Activated CD4-positive, alpha-beta T cell treated with anti-CD3 and anti-CD28 coated beads for 36 hours (primary cell): ENCODE results near the gene ARMH3. TPM values are rescaled to one million over a fixed set of nuclear protein-coding genes. Genes with fewer than 3 reads are reported as not detected.
A peak's percentile ranks its signal among the peaks of the same experiment; 100 is the strongest.

Source experiments
- ATAC-seq: fragments of 200-7000 bp; cut with Tn5 transposase; one replicate; pipeline ENCODE4 v1.10.0; 2021; ENCODE audit warnings: mild to moderate bottlenecking, moderate library complexity
- CTCF ChIA-PET: fragments of 350-600 bp; sonication (Branson Sonifier 250); formaldehyde crosslinking; loops from one replicate; lab custom pipeline; 2021; ENCODE audit warnings: antibody characterized with exemption; lab: Charles Lee
- POLR2A ChIA-PET: fragments of 350-600 bp; sonication (Branson Sonifier 250); formaldehyde crosslinking; loops from one replicate; lab custom pipeline; 2021; ENCODE audit warnings: antibody characterized with exemption, inconsistent platforms; lab: Charles Lee
- DNase-seq: peaks from one replicate; pipeline ENCODE4 v3.0.0-alpha.2; 2020
- H3K27ac Mint-ChIP-seq: one replicate; pipeline ENCODE4 v1.8.0; 2021; ENCODE audit warnings: mixed read lengths
- H3K27me3 Mint-ChIP-seq: one replicate; pipeline ENCODE4 v1.8.0; 2021; ENCODE audit warnings: mixed read lengths
- H3K36me3 Mint-ChIP-seq: one replicate; pipeline ENCODE4 v1.8.0; 2021; ENCODE audit warnings: low read depth, mixed read lengths
- H3K4me1 Mint-ChIP-seq: one replicate; pipeline ENCODE4 v1.8.0; 2021; ENCODE audit warnings: mixed read lengths
- H3K4me3 Mint-ChIP-seq: one replicate; pipeline ENCODE4 v1.8.0; 2021; ENCODE audit warnings: mild to moderate bottlenecking, moderate library complexity, mixed read lengths
- H3K9me3 Mint-ChIP-seq: one replicate; pipeline ENCODE4 v1.8.0; 2021; ENCODE audit warnings: low read depth, mixed read lengths
- intact Hi-C, 2 experiments: fragments of 100-400 bp; cut with DNase I in 1 of 2; cut with micrococcal nuclease in 1 of 2; formaldehyde crosslinking; loops; one replicate each; pipeline versions ENCODE4 v1.14.2 to v1.15.1; 2022 to 2024; cut with DNase I, micrococcal nuclease
- total RNA-seq, 2 experiments: library from RNA; stranded (reverse); gene quantifications; one replicate each; pipeline ENCODE4 v1.2.3, GENCODE V29; 2021

The ARMH3 gene
- total RNA-seq, 2 experiments from 2014 or later, result 16.0 to 21.0 TPM

GRCh38 chr10:101851411-101852116 is 204.4 kb downstream of the ARMH3 start:
- ChIA-PET CTCF (interaction anchor here (0.6 to 3.8 kb wide), 4 partner anchors 10 to 507 kb away, joined by 3 to 18 read pairs (median 4); no protein-coding TSS in a partner anchor), POLR2A (no interaction called here)
- intact Hi-C loops, result no loop called here
- no peaks in the 10 kb centered on the region for H3K27me3 Mint-ChIP-seq
- peaks cover 12% of the 10 kb centered on the region for H3K36me3 Mint-ChIP-seq
- H3K9me3 Mint-ChIP-seq, result no peaks in the 10 kb centered on the region
- no peak overlapping the region for H3K4me3 Mint-ChIP-seq
- no peaks in the 10 kb centered on the region for H3K4me1 Mint-ChIP-seq
- ATAC-seq, result no peak
- DNase-seq, result no peak
- no peak overlapping the region for H3K27ac Mint-ChIP-seq

GRCh38 chr10:101850749-101851148 is 205.2 kb downstream of the ARMH3 start:
- POLR2A ChIA-PET, result no interaction called here
- no peaks in the 10 kb centered on the region for H3K9me3 Mint-ChIP-seq
- CTCF ChIA-PET, result interaction anchor here (0.6 to 3.8 kb wide), 4 partner anchors 9 to 248 kb away, joined by 3 to 18 read pairs (median 4); no protein-coding TSS in a partner anchor

DNA sequence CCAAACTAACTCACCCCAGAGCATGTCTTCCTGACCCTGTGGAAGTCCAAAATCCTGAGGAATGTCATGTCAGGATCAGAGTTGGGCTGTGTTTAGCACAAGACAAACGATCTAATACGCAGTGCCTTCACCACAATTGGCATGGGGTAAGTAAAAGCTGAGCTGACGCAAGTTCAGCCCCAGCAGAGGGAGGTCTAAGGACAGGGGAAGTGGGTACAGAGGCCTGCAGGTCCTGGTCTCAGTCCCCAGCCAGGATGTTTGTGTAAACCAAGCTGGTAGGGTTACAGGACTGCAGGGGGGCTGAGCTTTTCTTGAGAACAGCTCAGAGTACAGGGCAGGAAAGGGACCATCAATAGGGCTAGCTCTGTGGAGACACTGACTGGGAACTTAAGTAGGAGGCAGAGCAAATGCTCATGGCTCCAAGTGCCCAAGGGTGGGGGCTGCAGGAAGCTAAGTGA is 207.1 kb downstream of the ARMH3 start:
- Mint-ChIP-seq H3K27me3 (no peaks in the 10 kb centered on the region), H3K4me3 (no peak overlapping the region), H3K27ac (no peak overlapping the region), H3K9me3 (no peaks in the 10 kb centered on the region), H3K36me3 (peaks cover 15% of the 10 kb centered on the region), H3K4me1 (peaks cover 6% of the 10 kb centered on the region)
- ATAC-seq, result no peak
- intact Hi-C loops, result no loop called here
- ChIA-PET POLR2A (interaction anchor here (1.2 kb wide), 1 partner anchor 8 kb away, joined by 3 read pairs; no protein-coding TSS in a partner anchor), CTCF (interaction anchor here (0.6 to 1.8 kb wide), 4 partner anchors 9 to 161 kb away, joined by 3 to 4 read pairs (median 3); no protein-coding TSS in a partner anchor)
- DNase-seq, result no peak

More at GRCh38 chr10:101850749-101851148, 205.2 kb downstream of the ARMH3 start:
- Mint-ChIP-seq H3K4me1 (no peaks in the 10 kb centered on the region), H3K4me3 (no peak overlapping the region), H3K36me3 (peaks cover 15% of the 10 kb centered on the region), H3K27ac (no peak overlapping the region), H3K27me3 (no peaks in the 10 kb centered on the region)
- intact Hi-C loops, result no loop called here
- ATAC-seq, result no peak
- DNase-seq, result no peak

GRCh38 chr10:101848408-101848807 is 207.6 kb downstream of the ARMH3 start:
- H3K27me3 Mint-ChIP-seq, result no peaks in the 10 kb centered on the region
- H3K36me3 Mint-ChIP-seq, result peaks cover 15% of the 10 kb centered on the region
- intact Hi-C loops, result no loop called here
- DNase-seq (no peak), ATAC-seq (no peak)
- POLR2A ChIA-PET, result interaction anchor here (0.6 kb wide), 1 partner anchor 508 kb away, joined by 9 read pairs; no protein-coding TSS in a partner anchor
- no peaks in the 10 kb centered on the region for H3K9me3 Mint-ChIP-seq
- CTCF ChIA-PET, result interaction anchor here (1.0 to 1.8 kb wide), 2 partner anchors 10 to 161 kb away, joined by 3 to 4 read pairs; no protein-coding TSS in a partner anchor
- no peak overlapping the region for H3K27ac Mint-ChIP-seq
- H3K4me1 Mint-ChIP-seq, result peaks cover 6% of the 10 kb centered on the region
- H3K4me3 Mint-ChIP-seq, result no peak overlapping the region

DNA sequence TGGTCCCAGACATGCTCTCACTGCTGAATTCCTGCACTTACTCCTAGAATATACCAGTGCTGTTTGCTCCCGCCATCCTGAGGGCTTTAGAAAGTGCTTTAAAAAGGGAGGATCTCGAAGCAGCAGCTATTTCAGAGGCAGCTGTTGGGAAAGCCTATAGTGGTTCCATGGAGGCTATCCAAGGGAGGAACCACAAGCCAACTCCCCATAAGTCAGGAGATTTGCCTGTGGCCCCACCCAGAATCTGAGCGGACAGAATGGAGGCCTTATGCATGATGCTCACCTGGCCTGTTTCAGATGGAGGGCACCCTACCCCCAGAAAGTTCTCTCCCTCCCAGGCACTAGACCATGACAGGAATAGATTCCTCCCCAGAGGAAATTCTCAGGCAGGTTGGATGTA is 210.1 kb downstream of the ARMH3 start:
- no peak overlapping the region for H3K27ac Mint-ChIP-seq
- CTCF ChIA-PET, result interaction anchor here (0.5 to 1.5 kb wide), 5 partner anchors 53 to 227 kb away, joined by 3 to 5 read pairs (median 4); no protein-coding TSS in a partner anchor
- intact Hi-C loops, result no loop called here
- no peak overlapping the region for H3K4me3 Mint-ChIP-seq
- no peaks in the 10 kb centered on the region for H3K9me3 Mint-ChIP-seq
- peaks cover 9% of the 10 kb centered on the region for H3K27me3 Mint-ChIP-seq
- DNase-seq (no peak), ATAC-seq (no peak)
- peaks cover 13% of the 10 kb centered on the region for H3K36me3 Mint-ChIP-seq
- POLR2A ChIA-PET, result no interaction called here
- H3K4me1 Mint-ChIP-seq, result peaks cover 28% of the 10 kb centered on the region

DNA sequence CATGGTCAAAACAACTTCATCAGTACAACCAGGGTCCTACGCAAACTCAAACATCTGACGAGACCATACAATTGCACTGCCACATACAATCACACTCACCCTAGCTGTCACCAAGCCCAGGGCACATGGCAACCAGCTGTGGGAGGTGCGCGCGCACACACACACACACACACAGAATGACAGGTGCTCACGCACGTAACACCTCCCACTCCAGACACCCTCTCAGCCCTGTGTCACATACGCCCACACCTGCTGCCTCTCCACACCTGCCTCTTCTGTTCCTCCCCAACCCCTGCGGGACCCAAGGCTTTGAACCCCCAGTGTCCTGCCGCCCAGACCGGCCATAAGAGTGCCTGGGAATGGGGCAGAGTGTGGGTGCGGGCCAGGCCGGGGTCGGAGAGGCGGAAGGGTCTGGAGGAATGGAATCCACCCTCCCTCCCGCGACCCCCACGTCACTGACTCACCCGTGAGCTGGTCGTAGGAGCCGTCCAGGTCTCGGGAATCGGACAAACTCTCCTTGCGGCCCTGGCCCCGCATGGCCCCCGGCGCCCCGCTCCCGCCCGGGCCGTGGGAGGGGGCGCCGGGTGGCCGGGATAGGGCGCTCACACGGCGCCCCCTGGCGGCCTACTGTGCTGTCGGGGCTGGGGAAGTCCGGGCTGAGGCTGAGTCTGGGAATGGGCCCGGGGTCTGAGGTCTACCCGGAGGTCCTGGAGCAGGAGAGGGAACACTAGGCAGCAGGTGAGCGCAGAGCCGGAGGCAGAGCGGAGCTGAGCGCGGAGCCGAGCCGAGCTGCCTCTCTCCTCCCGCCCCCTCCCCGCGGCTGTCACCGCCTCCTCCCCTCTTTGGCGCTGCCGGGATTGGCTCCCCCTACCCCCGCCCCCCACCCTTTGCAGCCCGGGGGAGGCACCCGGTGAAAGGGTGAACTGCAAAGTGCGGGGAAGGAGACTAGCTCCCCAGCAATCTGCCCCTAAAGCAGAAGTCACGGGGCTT is 212.6 kb downstream of the ARMH3 start, which contains the start of gene KCNIP2:
Gene KCNIP2, minus strand, starts transcription at position 769 of the 990 bp plus-strand sequence. Its CDS starts 232 bp downstream, at position 537.
- peaks cover 9% of the 10 kb centered on the region for H3K27me3 Mint-ChIP-seq
- DNase-seq, result peak; percentile 80
- peaks cover 43% of the 10 kb centered on the region for H3K4me1 Mint-ChIP-seq
- H3K36me3 Mint-ChIP-seq, result peaks cover 11% of the 10 kb centered on the region
- intact Hi-C loops, result no loop called here
- CTCF ChIA-PET, result interaction anchor here (0.6 to 9.8 kb wide), 6 partner anchors 8 to 871 kb away, joined by 3 to 145 read pairs (median 12); partner anchors contain the start of genes ARL3 and SFXN2
- no peak within 1 kb of the TSS for H3K27ac Mint-ChIP-seq
- POLR2A ChIA-PET, result interaction anchor here (0.6 kb wide), 1 partner anchor 12 kb away, joined by 15 read pairs; no protein-coding TSS in a partner anchor
- ATAC-seq, result peak; percentile 46
- peak within 1 kb of the TSS; percentile 63 for H3K4me3 Mint-ChIP-seq
- no peaks in the 10 kb centered on the region for H3K9me3 Mint-ChIP-seq

GRCh38 chr10:101841826-101842225 is 214.1 kb downstream of the ARMH3 start:
- DNase-seq (no peak), ATAC-seq (no peak)
- intact Hi-C loops, result loop anchor here in 1 of 2 experiments (2.0 kb wide), 1 partner anchor 223 kb away; the partner anchor contains the start of gene HPS6
- Mint-ChIP-seq H3K36me3 (peaks cover 4% of the 10 kb centered on the region), H3K4me3 (no peak overlapping the region), H3K4me1 (peaks cover 43% of the 10 kb centered on the region), H3K9me3 (no peaks in the 10 kb centered on the region), H3K27me3 (peaks cover 9% of the 10 kb centered on the region), H3K27ac (no peak overlapping the region)
- CTCF ChIA-PET, result interaction anchor here (0.6 to 9.8 kb wide), 40 partner anchors 9 to 1920 kb away, joined by 3 to 145 read pairs (median 6); partner anchors contain the start of genes NPM3 and OGA
- POLR2A ChIA-PET, result interaction anchor here (0.6 to 3.6 kb wide), 3 partner anchors 23 to 193 kb away, joined by 10 to 13 read pairs (median 10); partner anchors contain the start of gene OGA

- no peaks in the 10 kb centered on the region for H3K9me3 Mint-ChIP-seq
- no peak overlapping the region for H3K27ac Mint-ChIP-seq
These were observed 215.1 kb downstream of the ARMH3 start for GRCh38 chr10:101840741-101841453.

DNA sequence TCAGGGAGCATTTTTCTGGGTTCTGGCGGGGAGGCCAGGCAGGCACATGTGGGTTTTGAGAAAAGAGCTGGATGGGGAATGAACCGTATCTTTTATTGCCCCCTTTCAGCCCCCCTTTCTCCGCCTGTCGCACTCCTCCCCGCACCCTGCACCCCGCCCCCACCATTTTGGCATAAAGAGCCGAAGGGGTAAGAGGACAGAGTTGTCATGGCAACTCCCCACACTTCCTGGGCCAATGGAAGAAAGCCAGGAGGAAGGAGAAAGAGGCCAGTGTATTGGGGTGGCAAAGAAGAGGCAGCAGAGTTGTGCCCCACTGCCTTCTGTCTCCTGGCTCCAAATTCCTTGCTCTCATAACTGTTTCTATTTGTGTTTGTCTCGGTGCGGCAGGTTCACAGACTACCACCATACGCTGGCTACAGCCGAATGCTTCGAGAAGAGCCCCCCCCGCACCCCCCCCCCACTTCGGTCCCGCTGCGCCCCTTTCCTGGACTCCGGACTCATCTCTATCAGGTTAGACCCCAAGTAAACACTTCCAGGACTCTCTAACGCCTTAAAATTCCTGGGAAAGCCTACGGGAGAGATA is 215.8 kb downstream of the ARMH3 start:
- Mint-ChIP-seq H3K27me3 (peaks cover 9% of the 10 kb centered on the region), H3K4me1 (peaks cover 50% of the 10 kb centered on the region), H3K9me3 (no peaks in the 10 kb centered on the region), H3K27ac (no peak overlapping the region), H3K36me3 (no peaks in the 10 kb centered on the region), H3K4me3 (peak overlapping the region; percentile 73)
- intact Hi-C loops, result loop anchor here (1.0 to 2.0 kb wide), 5 partner anchors 49 to 233 kb away; partner anchors contain the start of gene HPS6 (in 1 of the 2)
- ATAC-seq, result no peak
- POLR2A ChIA-PET, result interaction anchor here (0.6 to 3.6 kb wide), 4 partner anchors 9 to 228 kb away, joined by 3 to 13 read pairs (median 4); partner anchors contain the start of gene OGA
- DNase-seq, result peak; percentile 60
- CTCF ChIA-PET, result interaction anchor here (0.5 to 9.8 kb wide), 51 partner anchors 7 to 854 kb away, joined by 3 to 145 read pairs (median 5); partner anchors contain the start of genes NPM3 and OGA

More at GRCh38 chr10:101840741-101841453, 215.1 kb downstream of the ARMH3 start:
- H3K4me1 Mint-ChIP-seq, result peaks cover 44% of the 10 kb centered on the region
- no peaks in the 10 kb centered on the region for H3K36me3 Mint-ChIP-seq
- DNase-seq (peak; percentile 89), ATAC-seq (peak; percentile 68)
- H3K4me3 Mint-ChIP-seq, result peak overlapping the region; percentile 73
- ChIA-PET CTCF (interaction anchor here (0.6 to 9.8 kb wide), 57 partner anchors 8 to 854 kb away, joined by 3 to 145 read pairs (median 5); partner anchors contain the start of genes NPM3 and OGA), POLR2A (interaction anchor here (0.6 to 3.6 kb wide), 4 partner anchors 8 to 227 kb away, joined by 3 to 13 read pairs (median 7); partner anchors contain the start of gene OGA)
- intact Hi-C loops, result loop anchor here (1.0 to 2.0 kb wide), 5 partner anchors 48 to 232 kb away; partner anchors contain the start of gene HPS6 (in 1 of the 2)
- peaks cover 9% of the 10 kb centered on the region for H3K27me3 Mint-ChIP-seq
